PC-3 (cell line): ENCODE data around the gene CERKL. TPM values are rescaled to one million over a fixed set of nuclear protein-coding genes. Genes with fewer than 3 reads are reported as not detected.

Experiments used
- ATAC-seq: fragments of 200-7000 bp; cut with Tn5 transposase; 2 replicates; pipeline ENCODE4 v1.9.1; 2020; ENCODE audit warnings: mild to moderate bottlenecking, moderate library complexity
- BruUV-seq: library from RNA; stranded (reverse); fragments of 400-500 nt; replicated peaks from 2 replicates; lab custom pipeline; 2021; lab: Mats Ljungman, UMichigan
- CTCF ChIA-PET: fragments of 300-600 bp; sonication (Branson Sonifier 250); formaldehyde crosslinking; loops from one replicate; lab custom pipeline; 2022; ENCODE audit warnings: antibody characterized with exemption; lab: Charles Lee
- POLR2A ChIA-PET: fragments of 300-600 bp; sonication (Branson Sonifier 250); formaldehyde crosslinking; loops from one replicate; lab custom pipeline; 2022; ENCODE audit warnings: antibody characterized with exemption; ENCODE audit not compliant: unreplicated experiment; lab: Charles Lee
- DNase-seq: peaks from one replicate; pipeline ENCODE4 v3.0.0-alpha.2; 2015
- H2AFZ ChIP-seq: fragments of 300-600 bp; sonication (generic); 2 replicates; pipeline ENCODE4 v1.6.0; 2016; ENCODE audit warnings: antibody characterized with exemption, low read length
- H3F3A ChIP-seq: fragments of 300-600 bp; sonication (generic); one replicate; pipeline ENCODE4 v1.6.0; 2017; ENCODE audit warnings: antibody characterized with exemption, low read length, control low read depth, mild to moderate bottlenecking; ENCODE audit not compliant: unreplicated experiment
- H3K27ac ChIP-seq: fragments of 300-600 bp; sonication (generic); 2 replicates; pipeline ENCODE4 v1.5.1; 2016; ENCODE audit warnings: mild to moderate bottlenecking, low read length
- H3K27me3 ChIP-seq: fragments of 300-600 bp; sonication (generic); 2 replicates; pipeline ENCODE4 v1.6.1; 2016; ENCODE audit warnings: low read length, mixed read lengths
- H3K36me3 ChIP-seq: fragments of 300-600 bp; sonication (generic); 2 replicates; pipeline ENCODE4 v1.6.1; 2016; ENCODE audit warnings: low read depth, mixed run types, low read length, mixed read lengths
- H3K4me1 ChIP-seq: fragments of 300-600 bp; sonication (generic); 2 replicates; pipeline ENCODE4 v1.5.1; 2016; ENCODE audit warnings: low read length; ENCODE audit not compliant: insufficient read depth
- H3K4me2 ChIP-seq: fragments of 300-600 bp; sonication (generic); 2 replicates; pipeline ENCODE4 v1.6.0; 2016; ENCODE audit warnings: low read length
- H3K4me3 ChIP-seq: fragments of 300-600 bp; sonication (generic); 2 replicates; pipeline ENCODE4 v1.5.1; 2016; ENCODE audit warnings: mild to moderate bottlenecking, low read length, mixed read lengths
- H3K79me2 ChIP-seq: fragments of 300-600 bp; sonication (generic); 2 replicates; pipeline ENCODE4 v1.6.1; 2017; ENCODE audit warnings: low read length, mixed read lengths
- H3K9ac ChIP-seq: fragments of 300-600 bp; sonication (generic); 2 replicates; pipeline ENCODE4 v1.6.0; 2016; ENCODE audit warnings: mild to moderate bottlenecking, low read length
- H3K9me2 ChIP-seq: fragments of 300-600 bp; sonication (generic); replicated peaks from 2 replicates; pipeline ENCODE4 v1.6.1; 2016; ENCODE audit warnings: mixed run types, low read length, mixed read lengths
- H3K9me3 ChIP-seq: fragments of 300-600 bp; sonication (generic); 2 replicates; pipeline ENCODE4 v1.6.1; 2016; ENCODE audit warnings: low read length, mixed read lengths
- H4K20me1 ChIP-seq: fragments of 300-600 bp; sonication (generic); 2 replicates; pipeline ENCODE4 v1.6.1; 2016; ENCODE audit warnings: low read length, mixed read lengths
- EZH2 ChIP-seq: fragments of 300-600 bp; sonication (generic); IDR thresholded peaks from one replicate; pipeline ENCODE4 v1.6.1; 2017; ENCODE audit warnings: antibody characterized with exemption, mild to moderate bottlenecking, low read length; ENCODE audit not compliant: unreplicated experiment
- EZH2phosphoT487 ChIP-seq: fragments of 300-600 bp; sonication (generic); IDR thresholded peaks from 2 replicates; pipeline ENCODE4 v1.6.1; 2018; ENCODE audit warnings: mild to moderate bottlenecking, antibody characterized with exemption, low read length, borderline replicate concordance
- intact Hi-C: fragments of 100-400 bp; cut with micrococcal nuclease; formaldehyde crosslinking; loops from 2 replicates; pipeline ENCODE4 v1.9.0; 2023
- total RNA-seq: library from RNA; depleted of rRNA; stranded (reverse); fragments of >200 nt; gene quantifications from 2 replicates; pipeline ENCODE4 v1.2.3, GENCODE V29; 2014
- TF ChIP-seq, protein P1 (sequence below): fragments of 300-600 bp; sonication (generic); conservative IDR thresholded peaks from 2 replicates; pipeline ENCODE4 v1.5.1; 2017; ENCODE audit warnings: antibody characterized with exemption, low read depth, mild to moderate bottlenecking, low read length

The CERKL gene
- total RNA-seq, 1 experiment from 2014 or later: 0.98 TPM

DNA sequence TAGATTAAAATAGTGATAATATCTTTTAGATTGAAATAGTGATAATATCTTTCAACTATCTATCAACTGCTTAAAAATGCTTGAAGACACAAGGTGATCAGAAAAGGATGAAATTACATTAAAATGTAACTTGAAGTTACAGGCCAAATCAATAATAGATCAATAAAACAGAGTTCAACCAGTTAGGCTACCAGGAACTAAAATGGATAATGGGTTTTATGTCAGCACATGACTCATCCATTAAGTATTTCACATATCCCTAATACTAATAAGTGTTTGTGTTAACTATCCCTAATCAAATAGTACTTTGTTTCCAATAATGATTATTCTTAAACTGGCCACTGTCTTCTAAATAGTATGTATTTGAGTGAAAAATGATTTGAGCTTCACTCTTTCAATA lies 33.7 kb downstream of the CERKL start:
- H3K4me2 ChIP-seq: no peak overlapping the region
- no peak for TF ChIP-seq EZH2phosphoT487
- intact Hi-C loops: no loop called here
- H3K79me2 ChIP-seq: no peaks in the 10 kb centered on the region
- H4K20me1 ChIP-seq: no peaks in the 10 kb centered on the region
- no peaks in the 10 kb centered on the region for H3K36me3 ChIP-seq
- ChIA-PET CTCF (no interaction called here), POLR2A (no interaction called here)
- H3K4me3 ChIP-seq: no peak overlapping the region
- no peaks in the 10 kb centered on the region for H3K9me2 ChIP-seq
- no TSS peak for BruUV-seq
- H3K9me3 ChIP-seq: no peaks in the 10 kb centered on the region
- H3K9ac ChIP-seq: no peak overlapping the region
- ATAC-seq: no peak
- H3K27ac ChIP-seq: no peak overlapping the region
- H2AFZ ChIP-seq: no peak overlapping the region
- H3K4me1 ChIP-seq: no peaks in the 10 kb centered on the region
- H3F3A ChIP-seq: no peaks in the 10 kb centered on the region
- H3K27me3 ChIP-seq: no peaks in the 10 kb centered on the region
- no peak for DNase-seq

- intact Hi-C loops: no loop called here
- CTCF ChIA-PET: no interaction called here
- H4K20me1 ChIP-seq: no peaks in the 10 kb centered on the region
Measured at GRCh38 chr2:181621779-181622490, 35.0 kb downstream of the CERKL start.

GRCh38 chr2:181619516-181619915 lies 37.4 kb downstream of the CERKL start:
- TF ChIP-seq EZH2 (no peak), EZH2phosphoT487 (no peak)
- intact Hi-C loops: no loop called here

More at GRCh38 chr2:181621779-181622490, 35.0 kb downstream of the CERKL start:
- Histone ChIP-seq H3K4me3 (no peak overlapping the region), H3K4me1 (no peaks in the 10 kb centered on the region), H3K4me2 (no peak overlapping the region), H3K27me3 (no peaks in the 10 kb centered on the region), H3K36me3 (no peaks in the 10 kb centered on the region), H3K27ac (no peak overlapping the region), H3F3A (no peaks in the 10 kb centered on the region), H3K79me2 (no peaks in the 10 kb centered on the region), H2AFZ (no peak overlapping the region), H3K9me2 (no peaks in the 10 kb centered on the region), H3K9ac (no peak overlapping the region), H3K9me3 (no peaks in the 10 kb centered on the region)
- TF ChIP-seq EZH2phosphoT487 (no peak), EZH2 (no peak)
- TF ChIP-seq, protein P1, sequence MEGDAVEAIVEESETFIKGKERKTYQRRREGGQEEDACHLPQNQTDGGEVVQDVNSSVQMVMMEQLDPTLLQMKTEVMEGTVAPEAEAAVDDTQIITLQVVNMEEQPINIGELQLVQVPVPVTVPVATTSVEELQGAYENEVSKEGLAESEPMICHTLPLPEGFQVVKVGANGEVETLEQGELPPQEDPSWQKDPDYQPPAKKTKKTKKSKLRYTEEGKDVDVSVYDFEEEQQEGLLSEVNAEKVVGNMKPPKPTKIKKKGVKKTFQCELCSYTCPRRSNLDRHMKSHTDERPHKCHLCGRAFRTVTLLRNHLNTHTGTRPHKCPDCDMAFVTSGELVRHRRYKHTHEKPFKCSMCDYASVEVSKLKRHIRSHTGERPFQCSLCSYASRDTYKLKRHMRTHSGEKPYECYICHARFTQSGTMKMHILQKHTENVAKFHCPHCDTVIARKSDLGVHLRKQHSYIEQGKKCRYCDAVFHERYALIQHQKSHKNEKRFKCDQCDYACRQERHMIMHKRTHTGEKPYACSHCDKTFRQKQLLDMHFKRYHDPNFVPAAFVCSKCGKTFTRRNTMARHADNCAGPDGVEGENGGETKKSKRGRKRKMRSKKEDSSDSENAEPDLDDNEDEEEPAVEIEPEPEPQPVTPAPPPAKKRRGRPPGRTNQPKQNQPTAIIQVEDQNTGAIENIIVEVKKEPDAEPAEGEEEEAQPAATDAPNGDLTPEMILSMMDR: no peak
- ATAC-seq (no peak), DNase-seq (no peak)
- BruUV-seq: no TSS peak
- POLR2A ChIA-PET: no interaction called here

More at GRCh38 chr2:181619516-181619915, 37.4 kb downstream of the CERKL start:
- H3K27me3 ChIP-seq: no peaks in the 10 kb centered on the region
- no peaks in the 10 kb centered on the region for H3K9me3 ChIP-seq
- no peaks in the 10 kb centered on the region for H3F3A ChIP-seq
- H4K20me1 ChIP-seq: no peaks in the 10 kb centered on the region
- ChIA-PET CTCF (interaction anchor here (0.6 kb wide), 1 partner anchor 123 kb away, joined by 3 read pairs; no protein-coding TSS in a partner anchor), POLR2A (no interaction called here)
- no peaks in the 10 kb centered on the region for H3K36me3 ChIP-seq
- DNase-seq (no peak), ATAC-seq (no peak)
- no TSS peak for BruUV-seq
- H3K79me2 ChIP-seq: no peaks in the 10 kb centered on the region
- no peaks in the 10 kb centered on the region for H3K4me1 ChIP-seq
- H3K27ac ChIP-seq: no peak overlapping the region
- no peak overlapping the region for H3K4me3 ChIP-seq
- no peak overlapping the region for H3K4me2 ChIP-seq
- H3K9ac ChIP-seq: no peak overlapping the region
- no peaks in the 10 kb centered on the region for H3K9me2 ChIP-seq
- no peak overlapping the region for H2AFZ ChIP-seq
